Mammary epithelial cell (primary cell): Measurements from ENCODE around the gene TMEM150C.

Source experiments
- EZH2 ChIP-seq: IDR thresholded peaks from 2 replicates; pipeline ENCODE4 v1.6.1; 2012; ENCODE audit warnings: low read length, inconsistent platforms, borderline replicate concordance
- TF ChIP-seq, protein P1 (sequence below), 2 donors: IDR thresholded peaks in 1 of 2; conservative IDR thresholded peaks in 1 of 2; 2 replicates each; pipeline ENCODE4 v1.5.1; 2011 to 2012; ENCODE audit warnings: inconsistent platforms in 2 of 2, low read length in 2 of 2, mild to moderate bottlenecking in 2 of 2, control low read depth in 1 of 2, low read depth in 1 of 2; ENCODE audit not compliant: insufficient read depth in 1 of 2; ENCODE audit errors: extremely low read depth in 1 of 2

DNA sequence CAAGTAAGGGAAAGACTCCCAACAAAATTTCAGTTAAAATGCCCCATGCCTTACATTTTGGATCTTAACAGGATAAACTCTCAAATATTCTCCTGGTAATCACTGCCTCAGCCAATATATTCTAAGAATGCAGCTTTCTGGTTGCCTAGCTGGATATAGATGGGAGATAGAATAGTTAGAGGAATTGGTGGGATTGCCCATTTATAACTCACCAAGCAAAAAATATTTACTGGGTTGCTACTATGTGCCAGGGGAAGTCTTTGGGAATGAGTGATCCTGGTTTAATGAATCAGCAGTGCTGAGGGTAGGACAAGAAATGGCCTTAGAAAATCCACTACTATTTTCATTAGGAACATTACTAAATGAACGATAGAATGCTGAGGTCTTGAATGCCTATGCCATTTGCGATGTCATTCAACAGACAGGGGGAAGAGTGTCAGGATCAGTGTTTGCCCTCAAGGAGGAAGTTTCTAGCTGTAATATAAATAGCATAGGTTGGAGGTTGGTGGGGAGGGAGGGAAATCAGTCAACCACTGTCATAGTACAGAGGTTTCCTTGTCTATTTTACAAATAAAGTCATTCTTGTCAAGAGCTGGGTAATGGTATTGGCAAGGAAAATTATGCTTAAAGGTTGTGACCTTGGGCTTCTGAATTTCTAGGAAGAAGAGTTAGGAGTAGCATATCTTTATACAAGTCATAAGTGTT lies 67.9 kb downstream of the TMEM150C start:
- no peak for TF ChIP-seq EZH2
- TF ChIP-seq, protein P1, sequence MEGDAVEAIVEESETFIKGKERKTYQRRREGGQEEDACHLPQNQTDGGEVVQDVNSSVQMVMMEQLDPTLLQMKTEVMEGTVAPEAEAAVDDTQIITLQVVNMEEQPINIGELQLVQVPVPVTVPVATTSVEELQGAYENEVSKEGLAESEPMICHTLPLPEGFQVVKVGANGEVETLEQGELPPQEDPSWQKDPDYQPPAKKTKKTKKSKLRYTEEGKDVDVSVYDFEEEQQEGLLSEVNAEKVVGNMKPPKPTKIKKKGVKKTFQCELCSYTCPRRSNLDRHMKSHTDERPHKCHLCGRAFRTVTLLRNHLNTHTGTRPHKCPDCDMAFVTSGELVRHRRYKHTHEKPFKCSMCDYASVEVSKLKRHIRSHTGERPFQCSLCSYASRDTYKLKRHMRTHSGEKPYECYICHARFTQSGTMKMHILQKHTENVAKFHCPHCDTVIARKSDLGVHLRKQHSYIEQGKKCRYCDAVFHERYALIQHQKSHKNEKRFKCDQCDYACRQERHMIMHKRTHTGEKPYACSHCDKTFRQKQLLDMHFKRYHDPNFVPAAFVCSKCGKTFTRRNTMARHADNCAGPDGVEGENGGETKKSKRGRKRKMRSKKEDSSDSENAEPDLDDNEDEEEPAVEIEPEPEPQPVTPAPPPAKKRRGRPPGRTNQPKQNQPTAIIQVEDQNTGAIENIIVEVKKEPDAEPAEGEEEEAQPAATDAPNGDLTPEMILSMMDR (conservative IDR thresholded peaks at IDR 0.05 in 1 of 2, IDR thresholded peaks at IDR 0.05 in 1 of 2; ENCODE audit: extremely low read depth in 1 of 2, insufficient read depth in 1 of 2, low read depth in 1 of 2, low read length in 2 of 2): no peak
